ENCODE measurements around the gene CES2. TPM values are rescaled to one million over a fixed set of nuclear protein-coding genes. Genes with fewer than 3 reads are reported as not detected.

Gene CES2
- total RNA-seq, 4 donors from 2014 or later, result 15.0 to 51.0 (median 26.0) TPM

- Histone ChIP-seq H3K4me3 (no peak overlapping the region), H3K9me3 (no peaks in the 10 kb centered on the region), H3K36me3 (no peaks in the 10 kb centered on the region), H3K27ac (no peak overlapping the region), H3K27me3 (no peaks in the 10 kb centered on the region), H3K4me1 (peaks cover 0 to 29% of the 10 kb centered on the region in 2 donors)
- no peak for DNase-seq
- intact Hi-C loops (cut with DNase I; ENCODE audit: low total_unique reads), result no loop called here
- TF ChIP-seq POLR2A (IDR thresholded peaks at IDR 0.05), result no peak
Measured at GRCh38 chr16:66936889-66937554, 1.7 kb downstream of the CES2 start.

GRCh38 chr16:66937725-66938337 is 2.5 kb downstream of the CES2 start:
- H3K36me3 ChIP-seq, result no peaks in the 10 kb centered on the region
- H3K4me3 ChIP-seq, result no peak overlapping the region
- no peak overlapping the region for H3K27ac ChIP-seq
- TF ChIP-seq CTCF (IDR thresholded peaks at IDR 0.05), result no peak
- no peak for TF ChIP-seq POLR2A (IDR thresholded peaks at IDR 0.05)
- H3K9me3 ChIP-seq, result no peaks in the 10 kb centered on the region
- DNase-seq, result no peak
- H3K4me1 ChIP-seq, result peaks cover 0 to 24% of the 10 kb centered on the region in 2 donors
- intact Hi-C loops (cut with DNase I; ENCODE audit: low total_unique reads), result no loop called here
- H3K27me3 ChIP-seq, result no peaks in the 10 kb centered on the region

GRCh38 chr16:66939366-66939765 is 4.0 kb downstream of the CES2 start:
- no peak overlapping the region for H3K27ac ChIP-seq
- no peaks in the 10 kb centered on the region for H3K27me3 ChIP-seq
- intact Hi-C loops (cut with DNase I; ENCODE audit: low total_unique reads), result no loop called here
- peaks cover 0 to 17% of the 10 kb centered on the region in 2 donors for H3K4me1 ChIP-seq
- no peaks in the 10 kb centered on the region for H3K36me3 ChIP-seq
- no peak overlapping the region for H3K4me3 ChIP-seq
- H3K9me3 ChIP-seq, result no peaks in the 10 kb centered on the region
- TF ChIP-seq POLR2A (IDR thresholded peaks at IDR 0.05), result no peak
- no peak for TF ChIP-seq CTCF (IDR thresholded peaks at IDR 0.05)
- DNase-seq, result no peak

GRCh38 chr16:66940236-66940635 is 4.9 kb downstream of the CES2 start:
- no peak for DNase-seq
- H3K4me1 ChIP-seq, result peaks cover 0 to 15% of the 10 kb centered on the region in 2 donors
- H3K4me3 ChIP-seq, result no peak overlapping the region
- H3K27me3 ChIP-seq, result no peaks in the 10 kb centered on the region
- no peaks in the 10 kb centered on the region for H3K36me3 ChIP-seq
- no peaks in the 10 kb centered on the region for H3K9me3 ChIP-seq
- intact Hi-C loops (cut with DNase I; ENCODE audit: low total_unique reads), result no loop called here
- H3K27ac ChIP-seq, result no peak overlapping the region
- no peak for TF ChIP-seq POLR2A (IDR thresholded peaks at IDR 0.05)
- no peak for TF ChIP-seq CTCF (IDR thresholded peaks at IDR 0.05)

- intact Hi-C loops (cut with DNase I; ENCODE audit: low total_unique reads), result no loop called here
- H3K27me3 ChIP-seq, result no peaks in the 10 kb centered on the region
Measured at GRCh38 chr16:66942981-66943380, 7.7 kb downstream of the CES2 start.

More at GRCh38 chr16:66942981-66943380, 7.7 kb downstream of the CES2 start:
- H3K4me3 ChIP-seq, result no peak overlapping the region
- H3K4me1 ChIP-seq, result no peaks in the 10 kb centered on the region
- DNase-seq, result no peak
- no peak overlapping the region for H3K27ac ChIP-seq
- TF ChIP-seq POLR2A (IDR thresholded peaks at IDR 0.05), result no peak
- TF ChIP-seq CTCF (IDR thresholded peaks at IDR 0.05), result no peak
- H3K36me3 ChIP-seq, result no peaks in the 10 kb centered on the region
- no peaks in the 10 kb centered on the region for H3K9me3 ChIP-seq
